ENCODE data around the gene SDK1.
"Not testable (repeated sequence)": the region's sequence is repeated elsewhere in the genome, so short reads cannot be mapped to it uniquely, and the experiment has no call there.

SDK1 gene

GRCh38 chr7:4237296-4238235, 936.5 kb downstream of the SDK1 start:
- DNase-seq = no peak

DNA sequence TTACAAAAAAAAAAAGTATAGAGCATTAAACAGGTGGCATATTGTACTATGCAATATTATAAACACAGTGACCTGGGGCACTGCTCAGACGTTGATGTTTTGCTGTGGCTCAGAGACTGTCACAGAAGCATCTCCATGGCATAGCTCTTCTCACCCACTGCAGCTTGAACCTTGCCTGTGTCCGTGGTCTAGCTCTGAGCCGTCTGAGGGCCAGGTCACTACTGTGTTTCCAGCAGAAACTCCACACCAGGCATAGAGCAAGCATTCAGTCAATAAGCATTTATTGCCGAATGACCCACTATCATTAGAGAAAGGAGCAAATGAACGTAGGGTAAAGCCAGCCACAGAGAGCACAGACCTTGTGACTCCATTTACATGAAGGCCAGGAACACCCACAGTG, 937.8 kb downstream of the SDK1 start:
- DNase-seq = no peak

GRCh38 chr7:4240042-4240441, 939.0 kb downstream of the SDK1 start:
- DNase-seq = no peak

- no peak for DNase-seq
Observed at GRCh38 chr7:4240520-4241303, 939.7 kb downstream of the SDK1 start.

- no peak for DNase-seq
Observed at GRCh38 chr7:4241304-4241612, 940.2 kb downstream of the SDK1 start.

DNA sequence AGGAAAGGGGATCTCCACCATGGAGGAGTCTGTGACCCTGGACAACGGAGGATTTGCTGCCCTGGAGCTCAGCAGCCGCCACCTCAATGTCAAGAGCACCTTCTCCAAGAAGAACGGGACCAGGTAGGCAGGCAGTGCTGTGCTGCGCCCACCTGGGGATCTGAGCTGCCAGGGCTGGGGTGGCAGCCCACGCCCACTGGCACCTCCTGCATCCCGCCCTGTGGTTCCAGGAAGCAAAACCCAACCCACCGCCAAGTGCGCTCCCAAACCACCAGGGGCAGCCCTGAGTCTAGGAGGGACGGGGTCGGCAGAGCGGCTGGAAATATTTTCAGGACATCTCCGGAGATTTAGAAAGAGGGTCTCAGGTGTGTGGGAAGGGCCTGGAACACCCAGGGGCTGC, 940.7 kb downstream of the SDK1 start:
- no peak for DNase-seq

DNA sequence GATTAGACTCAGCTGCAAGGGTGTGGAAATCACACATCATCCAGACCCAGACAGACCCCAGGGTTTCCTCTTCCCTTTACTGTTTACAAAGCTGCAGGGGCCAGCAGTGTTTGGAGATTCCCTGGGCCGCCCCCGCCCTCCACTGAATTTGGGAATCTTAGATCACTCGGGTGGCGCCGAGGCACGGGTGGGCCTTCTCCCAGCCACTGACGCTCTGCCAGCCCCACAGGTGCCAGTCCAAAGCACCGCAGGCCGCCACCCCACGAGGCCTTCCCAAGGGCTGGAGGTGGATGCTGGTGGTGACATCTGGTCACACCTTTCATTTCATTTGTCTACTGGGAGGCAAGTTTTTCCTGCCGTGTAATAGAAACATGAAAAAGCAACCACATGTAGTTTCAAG, 941.7 kb downstream of the SDK1 start:
- no peak for DNase-seq

GRCh38 chr7:4244041-4244440, 943.0 kb downstream of the SDK1 start:
- no peak for DNase-seq

GRCh38 chr7:4244635-4245034, 943.6 kb downstream of the SDK1 start:
- DNase-seq = no peak

GRCh38 chr7:4245135-4245865, 944.2 kb downstream of the SDK1 start:
- no peak for DNase-seq

DNA sequence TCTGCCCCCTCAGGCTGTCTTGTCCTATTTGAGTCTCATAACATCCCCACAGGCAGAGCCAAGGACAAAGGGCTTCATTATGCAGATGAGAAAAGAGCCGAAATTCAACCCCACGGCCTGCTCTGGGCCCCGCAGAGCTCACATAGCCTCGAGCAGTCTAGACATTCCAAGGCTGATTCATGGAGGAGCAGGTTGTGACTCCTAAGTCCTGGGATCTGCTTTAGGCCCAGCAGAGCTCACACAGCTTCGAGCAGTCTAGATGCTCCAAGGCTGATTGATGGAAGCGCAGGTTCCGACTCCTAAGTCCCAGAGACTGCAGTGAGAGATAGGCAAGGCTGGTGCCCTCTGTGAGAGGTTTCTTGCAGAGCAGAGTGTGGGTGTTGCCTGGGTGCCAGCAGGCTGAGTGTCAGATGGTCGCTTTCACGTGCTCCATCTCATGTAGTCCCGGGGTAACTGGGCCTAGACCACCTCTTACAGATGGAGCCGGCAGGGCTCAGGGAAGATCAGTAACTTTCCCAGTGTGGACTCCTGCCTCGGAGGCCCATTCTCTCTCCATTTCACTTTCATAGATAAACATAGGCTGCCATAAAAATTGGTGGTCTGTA, 944.9 kb downstream of the SDK1 start:
- DNase-seq = no peak

GRCh38 chr7:4246536-4246935, 945.5 kb downstream of the SDK1 start:
- DNase-seq = no peak

- DNase-seq = no peak
Observed at GRCh38 chr7:4247106-4247876, 946.2 kb downstream of the SDK1 start.

GRCh38 chr7:4248295-4248694, 947.2 kb downstream of the SDK1 start:
- DNase-seq = no peak

- no peak for DNase-seq
Observed at GRCh38 chr7:4249241-4249640, 948.2 kb downstream of the SDK1 start.

DNA sequence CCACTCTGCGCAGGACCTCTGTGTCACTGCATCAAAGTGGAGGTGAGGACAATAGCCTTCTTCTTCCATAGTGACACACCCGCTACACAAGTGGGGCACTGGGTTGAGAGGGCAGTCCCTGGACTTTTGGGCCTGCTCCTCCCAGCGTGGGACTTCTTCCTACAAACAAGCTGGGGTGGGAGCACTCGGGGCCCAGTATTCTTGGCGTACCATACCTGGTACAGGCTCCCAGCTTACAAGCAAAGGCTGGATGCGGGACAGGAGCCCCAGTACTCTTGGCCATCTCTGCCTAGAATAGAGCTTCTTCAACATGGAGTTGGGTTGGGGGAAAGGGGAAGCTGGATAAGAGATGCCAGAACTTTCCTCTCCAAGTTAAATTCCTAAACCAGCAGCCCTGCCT, 954.3 kb downstream of the SDK1 start:
- DNase-seq = no peak

DNA sequence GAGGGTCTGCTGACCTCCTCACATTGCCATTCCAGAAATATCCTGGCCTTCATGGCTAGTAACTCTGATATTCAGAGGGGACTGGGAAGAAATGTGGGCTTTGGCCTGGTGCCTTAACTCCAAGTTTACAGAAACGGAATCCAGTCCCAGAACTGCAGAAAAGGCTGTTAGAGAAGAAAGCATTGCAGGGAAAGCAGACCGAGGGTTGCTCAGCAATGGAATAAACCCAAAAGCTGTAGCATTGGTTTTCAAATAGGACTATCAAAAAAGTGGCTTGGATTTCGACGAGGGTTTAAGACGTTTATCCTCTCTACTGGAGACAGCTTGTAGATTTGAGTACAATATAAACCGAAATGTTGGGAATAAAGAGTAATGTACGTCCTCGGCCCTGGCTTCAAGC, 955.2 kb downstream of the SDK1 start:
- no peak for DNase-seq

DNA sequence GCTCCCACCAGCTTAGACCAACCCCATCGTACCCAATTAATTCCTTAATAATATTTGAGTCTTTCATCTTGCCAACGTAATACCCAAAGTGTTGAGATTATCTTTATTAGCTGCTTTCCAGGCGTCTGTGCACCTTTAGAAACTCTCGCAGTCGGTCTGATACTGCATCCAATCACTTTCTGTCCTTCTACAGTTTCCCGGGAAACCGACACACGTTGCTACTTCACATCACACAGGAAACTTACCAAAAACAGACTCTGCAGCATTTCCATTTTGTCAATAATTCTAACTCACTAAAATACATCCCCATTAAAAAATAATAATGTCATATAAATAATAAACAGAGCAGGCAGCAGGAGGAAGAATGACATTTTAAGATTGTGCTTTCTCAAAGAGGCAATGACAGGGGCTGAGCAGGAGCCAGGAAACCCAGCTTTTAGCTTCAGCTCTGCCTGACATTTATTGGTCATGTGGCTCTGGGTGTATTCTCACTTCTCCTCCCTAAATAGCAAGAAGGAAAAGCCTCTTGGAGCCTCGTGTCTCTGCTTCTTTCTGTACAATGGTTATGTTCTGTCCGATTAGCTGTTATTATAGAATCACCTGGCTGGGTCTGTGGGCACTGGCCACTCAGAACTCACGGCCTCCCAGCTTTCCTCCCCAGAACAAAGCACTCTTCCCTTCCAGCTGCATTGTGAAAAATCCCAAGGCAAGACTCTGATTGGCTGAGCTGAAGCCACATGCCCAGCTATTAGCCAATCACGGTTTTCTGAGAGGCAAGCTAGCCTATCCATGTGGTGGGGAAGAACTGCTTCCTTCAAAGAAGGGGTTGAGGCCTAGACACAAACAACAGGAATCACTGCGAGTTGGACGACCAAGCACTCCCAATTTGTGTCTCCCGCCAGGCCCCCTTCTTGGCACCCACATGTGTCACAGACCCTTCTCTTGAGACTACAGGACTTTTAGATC, 956.4 kb downstream of the SDK1 start:
- DNase-seq = no peak

GRCh38 chr7:4260116-4260515, 959.1 kb downstream of the SDK1 start:
- DNase-seq = not testable (repeated sequence)

DNA sequence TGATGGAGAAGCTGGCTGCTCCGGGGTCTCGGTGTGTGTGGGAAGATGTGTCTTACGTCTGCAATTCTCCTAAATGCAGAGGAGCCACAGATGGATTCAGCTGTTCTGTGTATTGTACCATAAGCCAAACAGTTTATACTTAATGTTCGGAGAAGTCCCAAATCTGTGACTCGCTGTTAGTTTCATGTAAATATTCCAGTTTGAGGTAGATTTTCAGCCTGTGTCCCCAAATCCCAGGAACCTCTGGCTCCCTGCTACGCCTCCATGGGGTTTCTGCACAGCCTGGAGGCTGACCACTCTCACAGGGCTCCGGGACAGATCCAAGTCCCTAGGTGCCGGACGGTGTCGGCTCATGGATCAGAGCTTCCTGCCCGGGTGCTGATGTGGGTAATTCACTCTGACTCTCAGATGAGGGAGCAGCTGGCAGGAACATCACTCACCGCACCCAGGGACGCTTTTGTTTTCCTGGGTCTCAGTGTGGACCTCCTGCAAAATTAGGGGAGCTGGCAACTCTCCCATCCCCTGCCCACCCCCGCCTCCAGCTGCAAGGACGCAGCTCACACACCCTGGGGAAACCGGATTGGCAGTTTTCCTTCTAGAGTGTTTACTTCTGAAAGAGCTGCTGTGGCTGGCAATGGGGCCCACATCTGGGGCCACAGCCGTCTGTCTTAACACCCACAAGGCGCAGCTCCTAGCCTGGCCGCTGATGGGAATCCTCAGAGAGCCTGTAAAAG, 960.0 kb downstream of the SDK1 start:
- no peak for DNase-seq

All from C1 segment of cervical spinal cord (tissue), 14 donors.